ENCODE results near the gene TBCD.

Gene TBCD

DNA sequence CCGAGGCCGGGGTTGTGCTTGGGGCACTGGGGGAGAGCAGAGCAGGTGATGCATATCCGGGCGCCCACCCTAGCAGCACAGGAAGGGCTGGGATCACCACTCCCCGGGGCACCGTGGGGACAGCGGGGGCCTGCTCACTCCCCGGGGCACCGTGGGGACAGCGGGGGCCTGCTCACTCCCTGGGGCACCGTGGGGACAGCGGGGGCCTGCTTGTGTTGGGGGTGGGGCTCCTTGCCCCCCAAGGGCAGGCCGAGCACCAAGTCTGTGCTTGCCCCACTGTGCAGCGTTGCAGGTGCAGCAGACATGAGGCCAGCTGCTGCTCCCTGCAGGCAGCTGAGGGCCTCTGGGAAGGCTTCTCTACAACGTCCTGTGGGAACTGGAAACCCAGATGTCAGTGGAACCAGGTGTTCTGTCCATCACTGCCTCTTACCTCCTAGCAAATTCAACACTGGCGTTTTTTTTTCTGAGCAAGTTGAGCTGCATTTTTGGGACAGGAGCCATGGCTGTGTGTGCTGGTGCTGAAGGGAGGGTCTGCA is 112.9 kb downstream of the TBCD start:
- WGBS (ENCODE audit: insufficient coverage, insufficient read length), result no CpG with 5 or more reads among the region's 16 CpGs
- no peak for DNase-seq (ENCODE audit: low read depth, low spot score)
- H3K4me1 ChIP-seq (ENCODE audit: control insufficient read depth, insufficient read depth, low read length), result peaks cover 2% of the 10 kb centered on the region; the same call in 1 of the 2 replicates
- H3K27ac ChIP-seq (ENCODE audit: low read length), result no peak overlapping the region
- no peaks in the 10 kb centered on the region for H3K9me3 ChIP-seq (ENCODE audit: control insufficient read depth, insufficient read depth, low read length)
- H3K27me3 ChIP-seq (ENCODE audit: control insufficient read depth, insufficient read depth, low read length), result no peaks in the 10 kb centered on the region
- H3K36me3 ChIP-seq (ENCODE audit: control insufficient read depth, insufficient read depth, low read length), result peaks cover 2% of the 10 kb centered on the region; the same call in 1 of the 2 replicates
- no peak overlapping the region for H3K4me3 ChIP-seq (ENCODE audit: low read length)

DNA sequence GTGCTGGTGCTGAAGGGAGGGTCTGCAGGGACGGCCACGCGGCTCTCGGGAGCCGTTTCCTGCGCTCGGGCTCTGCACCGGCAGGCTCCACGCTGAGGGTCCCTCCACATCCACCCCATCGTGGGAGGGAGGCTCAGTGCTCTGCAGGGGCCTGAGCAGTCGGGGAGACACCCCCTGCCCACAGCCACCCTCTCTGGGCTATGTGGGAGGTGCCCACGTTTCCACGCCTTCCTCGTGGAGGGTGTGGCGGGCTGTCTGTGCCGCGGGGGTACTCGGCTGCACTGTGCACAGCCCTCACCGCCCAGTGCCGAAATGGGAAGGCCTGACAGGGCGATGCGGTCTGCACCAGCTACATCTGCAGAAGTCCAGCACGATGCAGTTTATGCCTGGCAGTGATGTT is 113.4 kb downstream of the TBCD start:
- H3K27ac ChIP-seq (ENCODE audit: low read length), result no peak overlapping the region
- no peaks in the 10 kb centered on the region; the same call in 1 of the 2 replicates for H3K4me1 ChIP-seq (ENCODE audit: control insufficient read depth, insufficient read depth, low read length)

DNA sequence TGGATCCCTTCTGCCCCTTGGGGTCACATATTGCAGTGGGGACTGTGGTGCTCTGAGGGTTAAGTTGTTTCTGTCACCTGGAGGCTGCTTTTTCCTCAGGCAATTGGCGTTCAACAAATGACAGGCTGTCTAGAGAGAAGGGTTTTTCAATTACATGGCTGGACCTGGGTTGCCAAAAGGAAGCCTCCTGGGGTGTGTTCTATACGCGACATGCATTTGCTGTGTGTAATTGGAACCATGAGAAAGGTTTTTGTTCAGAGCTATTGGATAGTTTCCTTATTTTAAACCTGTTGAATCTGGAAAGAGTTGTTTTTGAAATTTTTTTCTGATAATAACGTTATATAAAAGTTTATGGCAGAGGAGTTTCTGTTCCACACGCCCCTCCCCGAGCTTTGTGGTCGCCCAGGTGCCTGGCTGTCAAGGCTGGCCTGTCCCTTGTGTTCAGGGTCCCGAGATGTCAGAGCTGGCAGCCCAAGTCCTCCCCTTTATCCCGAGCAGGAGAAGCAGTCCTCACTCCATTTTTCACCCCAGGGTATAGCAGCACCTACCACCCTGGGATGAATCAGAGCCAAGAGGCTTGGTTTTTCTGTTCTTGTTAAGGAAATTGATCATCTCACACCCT is 114.0 kb downstream of the TBCD start:
- Histone ChIP-seq H3K4me1 (ENCODE audit: control insufficient read depth, insufficient read depth, low read length) (no peaks in the 10 kb centered on the region; the same call in 1 of the 2 replicates), H3K4me3 (ENCODE audit: low read length) (no peak overlapping the region), H3K9me3 (ENCODE audit: control insufficient read depth, insufficient read depth, low read length) (no peaks in the 10 kb centered on the region), H3K27me3 (ENCODE audit: control insufficient read depth, insufficient read depth, low read length) (no peaks in the 10 kb centered on the region), H3K27ac (ENCODE audit: low read length) (no peak overlapping the region), H3K36me3 (ENCODE audit: control insufficient read depth, insufficient read depth, low read length) (peaks cover 11% of the 10 kb centered on the region)
- no peak for DNase-seq (ENCODE audit: low read depth, low spot score)
- WGBS (ENCODE audit: insufficient coverage, insufficient read length), result no CpG with 5 or more reads among the region's 9 CpGs

More for the DNA sequence above, 113.4 kb downstream of the TBCD start:
- H3K27me3 ChIP-seq (ENCODE audit: control insufficient read depth, insufficient read depth, low read length), result no peaks in the 10 kb centered on the region
- no CpG with 5 or more reads among the region's 23 CpGs for WGBS (ENCODE audit: insufficient coverage, insufficient read length)
- peaks cover 5% of the 10 kb centered on the region; the same call in 1 of the 2 replicates for H3K36me3 ChIP-seq (ENCODE audit: control insufficient read depth, insufficient read depth, low read length)
- DNase-seq (ENCODE audit: low read depth, low spot score), result no peak
- no peak overlapping the region for H3K4me3 ChIP-seq (ENCODE audit: low read length)
- no peaks in the 10 kb centered on the region for H3K9me3 ChIP-seq (ENCODE audit: control insufficient read depth, insufficient read depth, low read length)

DNA sequence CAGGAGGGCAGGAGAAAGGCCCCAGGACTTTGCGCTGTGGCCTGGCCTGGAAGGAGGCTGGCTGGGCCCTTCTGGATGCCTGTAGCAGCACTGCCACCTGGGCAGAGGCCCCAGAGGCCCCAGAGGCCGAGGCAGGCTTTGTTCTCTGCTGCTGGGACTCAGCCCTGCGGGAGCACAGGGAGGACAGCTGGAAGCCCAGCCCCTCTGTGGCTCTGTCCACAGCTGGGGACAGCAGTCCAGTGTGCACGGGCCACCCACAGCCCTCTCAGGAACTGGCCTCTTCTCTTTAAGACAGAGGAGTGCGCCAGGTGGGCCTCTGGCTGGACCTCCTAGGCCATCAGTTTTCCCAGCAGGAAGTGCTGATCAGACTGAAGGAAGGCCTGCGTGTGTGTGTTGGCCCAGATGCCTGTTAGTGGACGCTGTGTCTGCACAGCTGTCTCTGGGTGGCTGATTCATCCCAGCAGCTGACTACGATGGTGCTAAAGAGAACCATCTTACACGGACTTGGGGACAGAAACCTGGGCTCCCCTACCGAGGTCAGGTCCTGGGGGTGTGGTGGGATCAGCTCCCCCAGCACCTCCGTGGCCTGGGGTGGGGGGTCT is 114.8 kb downstream of the TBCD start:
- Histone ChIP-seq H3K4me3 (ENCODE audit: low read length) (no peak overlapping the region), H3K4me1 (ENCODE audit: control insufficient read depth, insufficient read depth, low read length) (no peaks in the 10 kb centered on the region; the same call in 1 of the 2 replicates), H3K27ac (ENCODE audit: low read length) (no peak overlapping the region), H3K36me3 (ENCODE audit: control insufficient read depth, insufficient read depth, low read length) (peaks cover 12% of the 10 kb centered on the region), H3K9me3 (ENCODE audit: control insufficient read depth, insufficient read depth, low read length) (no peaks in the 10 kb centered on the region), H3K27me3 (ENCODE audit: control insufficient read depth, insufficient read depth, low read length) (no peaks in the 10 kb centered on the region)
- no CpG with 5 or more reads among the region's 11 CpGs for WGBS (ENCODE audit: insufficient coverage, insufficient read length)
- no peak for DNase-seq (ENCODE audit: low read depth, low spot score)

DNA sequence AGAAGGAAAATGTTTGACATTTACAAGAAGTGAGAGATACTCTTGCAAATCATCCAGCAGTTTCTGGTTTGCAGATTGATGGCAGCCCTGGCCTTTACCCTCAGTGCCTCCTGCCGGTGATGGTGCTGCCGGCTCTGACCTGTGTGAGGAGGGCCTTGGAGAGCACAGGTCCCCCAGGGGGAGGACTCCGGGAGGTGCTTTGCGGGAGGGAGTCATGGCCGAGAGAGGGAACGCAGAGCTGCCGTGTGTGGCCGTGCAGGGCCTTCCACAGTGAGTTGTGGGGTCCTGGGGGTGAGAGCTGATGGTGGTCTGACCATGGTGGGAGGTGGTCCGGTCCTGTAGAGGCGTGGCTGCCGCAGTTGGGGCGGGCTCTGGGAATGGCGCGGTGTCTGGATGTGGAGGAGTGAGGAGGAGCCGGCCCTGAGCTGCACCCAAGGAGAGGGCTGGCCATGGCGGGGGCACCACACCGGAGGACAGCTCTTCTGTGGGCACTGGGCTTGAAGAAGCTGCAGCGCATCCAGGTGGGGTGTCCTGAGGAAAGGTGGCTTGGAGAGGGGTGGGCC is 116.0 kb downstream of the TBCD start:
- Histone ChIP-seq H3K27ac (ENCODE audit: low read length) (no peak overlapping the region), H3K36me3 (ENCODE audit: control insufficient read depth, insufficient read depth, low read length) (peaks cover 14% of the 10 kb centered on the region)
- no CpG with 5 or more reads among the region's 18 CpGs for WGBS (ENCODE audit: insufficient coverage, insufficient read length)

DNA sequence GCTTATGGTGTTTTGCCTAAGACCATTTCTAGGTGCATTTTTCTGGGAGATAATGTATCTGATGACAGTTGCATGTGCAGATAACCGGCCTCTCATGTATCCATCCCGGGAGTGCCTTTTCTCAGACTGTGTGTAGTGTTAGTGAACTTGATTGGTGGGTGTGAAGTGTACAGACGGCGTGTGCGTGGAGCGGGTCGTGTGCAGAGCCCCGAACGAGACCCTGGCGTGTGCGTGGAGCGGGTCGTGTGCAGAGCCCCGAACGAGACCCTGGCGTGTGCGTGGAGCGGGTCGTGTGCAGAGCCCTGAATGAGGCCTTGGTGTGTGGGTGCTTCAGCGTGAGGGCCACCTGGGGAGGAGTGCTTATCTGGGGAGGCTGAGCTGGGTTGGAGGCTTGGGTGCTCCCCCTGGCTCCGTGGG is 116.9 kb downstream of the TBCD start:
- Histone ChIP-seq H3K27me3 (ENCODE audit: control insufficient read depth, insufficient read depth, low read length) (no peaks in the 10 kb centered on the region), H3K27ac (ENCODE audit: low read length) (no peak overlapping the region), H3K36me3 (ENCODE audit: control insufficient read depth, insufficient read depth, low read length) (peaks cover 17% of the 10 kb centered on the region), H3K4me3 (ENCODE audit: low read length) (no peak overlapping the region), H3K9me3 (ENCODE audit: control insufficient read depth, insufficient read depth, low read length) (no peaks in the 10 kb centered on the region), H3K4me1 (ENCODE audit: control insufficient read depth, insufficient read depth, low read length) (no peaks in the 10 kb centered on the region)
- WGBS (ENCODE audit: insufficient coverage, insufficient read length), result 100% methylated on average over 4 of the region's 21 CpGs
- no peak for DNase-seq (ENCODE audit: low read depth, low spot score)

More for the DNA sequence above, 116.0 kb downstream of the TBCD start:
- no peak for DNase-seq (ENCODE audit: low read depth, low spot score)
- H3K4me1 ChIP-seq (ENCODE audit: control insufficient read depth, insufficient read depth, low read length), result no peaks in the 10 kb centered on the region
- no peaks in the 10 kb centered on the region for H3K9me3 ChIP-seq (ENCODE audit: control insufficient read depth, insufficient read depth, low read length)
- H3K4me3 ChIP-seq (ENCODE audit: low read length), result no peak overlapping the region
- H3K27me3 ChIP-seq (ENCODE audit: control insufficient read depth, insufficient read depth, low read length), result no peaks in the 10 kb centered on the region

DNA sequence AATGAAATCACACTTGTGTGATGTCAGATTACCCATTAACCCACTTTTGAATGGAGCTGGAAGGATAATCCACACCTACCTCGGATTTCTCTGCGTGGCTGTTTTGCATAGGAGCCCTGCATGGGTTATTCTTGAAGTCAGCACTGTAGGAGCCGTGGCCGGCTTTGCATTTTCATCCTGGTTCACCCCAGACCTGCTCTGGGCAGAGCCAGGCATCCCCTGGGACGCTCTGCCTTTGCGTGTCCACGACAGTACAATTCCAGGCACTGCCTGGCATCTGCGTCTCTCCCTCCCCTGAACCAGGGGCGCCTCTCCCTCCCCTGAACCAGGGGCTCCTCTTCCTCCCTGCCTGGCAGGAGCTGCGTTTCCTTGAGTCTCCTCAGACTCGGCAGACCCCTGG is 117.7 kb downstream of the TBCD start:
- Histone ChIP-seq H3K4me1 (ENCODE audit: control insufficient read depth, insufficient read depth, low read length) (no peaks in the 10 kb centered on the region), H3K4me3 (ENCODE audit: low read length) (no peak overlapping the region), H3K27me3 (ENCODE audit: control insufficient read depth, insufficient read depth, low read length) (no peaks in the 10 kb centered on the region), H3K36me3 (ENCODE audit: control insufficient read depth, insufficient read depth, low read length) (peaks cover 17% of the 10 kb centered on the region), H3K9me3 (ENCODE audit: control insufficient read depth, insufficient read depth, low read length) (no peaks in the 10 kb centered on the region), H3K27ac (ENCODE audit: low read length) (no peak overlapping the region)
- DNase-seq (ENCODE audit: low read depth, low spot score), result no peak
- no CpG with 5 or more reads among the region's 11 CpGs for WGBS (ENCODE audit: insufficient coverage, insufficient read length)

DNA sequence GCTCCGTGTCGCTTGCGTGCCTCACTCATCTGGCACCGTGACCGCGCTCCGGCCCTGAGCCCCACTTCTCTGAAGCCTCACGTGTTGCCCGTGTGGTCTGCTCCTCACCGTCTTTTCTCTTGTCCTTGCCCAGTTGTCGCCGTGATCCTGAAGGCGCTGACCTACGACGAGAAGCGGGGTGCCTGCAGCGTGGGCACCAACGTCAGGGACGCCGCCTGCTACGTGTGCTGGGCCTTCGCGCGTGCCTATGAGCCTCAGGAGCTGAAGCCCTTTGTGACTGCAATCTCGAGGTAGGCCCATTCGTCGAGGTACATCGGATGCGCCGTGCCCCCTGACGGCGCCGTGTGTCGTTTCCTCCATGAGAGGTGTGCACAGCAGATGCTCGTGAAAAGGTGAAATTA is 118.2 kb downstream of the TBCD start:
- Histone ChIP-seq H3K4me3 (ENCODE audit: low read length) (no peak overlapping the region), H3K36me3 (ENCODE audit: control insufficient read depth, insufficient read depth, low read length) (peaks cover 16% of the 10 kb centered on the region), H3K4me1 (ENCODE audit: control insufficient read depth, insufficient read depth, low read length) (no peaks in the 10 kb centered on the region), H3K27me3 (ENCODE audit: control insufficient read depth, insufficient read depth, low read length) (no peaks in the 10 kb centered on the region), H3K27ac (ENCODE audit: low read length) (no peak overlapping the region), H3K9me3 (ENCODE audit: control insufficient read depth, insufficient read depth, low read length) (no peaks in the 10 kb centered on the region)
- no CpG with 5 or more reads among the region's 35 CpGs for WGBS (ENCODE audit: insufficient coverage, insufficient read length)
- DNase-seq (ENCODE audit: low read depth, low spot score), result no peak

DNA sequence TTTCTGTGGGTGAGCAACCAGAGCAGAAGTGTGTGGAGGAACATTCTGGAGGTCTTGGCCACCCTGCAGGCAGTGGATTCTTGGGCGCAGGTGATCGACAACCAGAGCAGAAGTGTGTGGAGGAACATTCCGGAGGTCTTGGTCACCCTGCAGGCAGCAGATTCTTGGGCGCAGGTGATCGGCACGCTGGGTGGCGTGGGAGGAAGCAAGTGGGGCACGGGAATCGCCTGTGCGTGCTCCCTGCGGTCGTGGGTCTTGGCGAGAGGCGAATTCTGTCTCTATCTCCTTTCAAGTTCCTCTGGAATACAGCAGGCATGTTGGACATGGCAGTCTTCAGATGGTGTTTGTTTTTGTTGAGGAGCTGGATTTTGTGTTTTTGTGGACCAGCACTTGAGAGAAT is 118.7 kb downstream of the TBCD start:
- no peak overlapping the region for H3K27ac ChIP-seq (ENCODE audit: low read length)
- 0 out of 2 replicates have a peak, but pooled peaks cover 3% of the 10 kb centered on the region for H3K4me1 ChIP-seq (ENCODE audit: control insufficient read depth, insufficient read depth, low read length)
- no peaks in the 10 kb centered on the region for H3K27me3 ChIP-seq (ENCODE audit: control insufficient read depth, insufficient read depth, low read length)
- WGBS (ENCODE audit: insufficient coverage, insufficient read length), result no CpG with 5 or more reads among the region's 14 CpGs
- peaks cover 15% of the 10 kb centered on the region for H3K36me3 ChIP-seq (ENCODE audit: control insufficient read depth, insufficient read depth, low read length)
- H3K9me3 ChIP-seq (ENCODE audit: control insufficient read depth, insufficient read depth, low read length), result no peaks in the 10 kb centered on the region
- no peak for DNase-seq (ENCODE audit: low read depth, low spot score)
- H3K4me3 ChIP-seq (ENCODE audit: low read length), result no peak overlapping the region

DNA sequence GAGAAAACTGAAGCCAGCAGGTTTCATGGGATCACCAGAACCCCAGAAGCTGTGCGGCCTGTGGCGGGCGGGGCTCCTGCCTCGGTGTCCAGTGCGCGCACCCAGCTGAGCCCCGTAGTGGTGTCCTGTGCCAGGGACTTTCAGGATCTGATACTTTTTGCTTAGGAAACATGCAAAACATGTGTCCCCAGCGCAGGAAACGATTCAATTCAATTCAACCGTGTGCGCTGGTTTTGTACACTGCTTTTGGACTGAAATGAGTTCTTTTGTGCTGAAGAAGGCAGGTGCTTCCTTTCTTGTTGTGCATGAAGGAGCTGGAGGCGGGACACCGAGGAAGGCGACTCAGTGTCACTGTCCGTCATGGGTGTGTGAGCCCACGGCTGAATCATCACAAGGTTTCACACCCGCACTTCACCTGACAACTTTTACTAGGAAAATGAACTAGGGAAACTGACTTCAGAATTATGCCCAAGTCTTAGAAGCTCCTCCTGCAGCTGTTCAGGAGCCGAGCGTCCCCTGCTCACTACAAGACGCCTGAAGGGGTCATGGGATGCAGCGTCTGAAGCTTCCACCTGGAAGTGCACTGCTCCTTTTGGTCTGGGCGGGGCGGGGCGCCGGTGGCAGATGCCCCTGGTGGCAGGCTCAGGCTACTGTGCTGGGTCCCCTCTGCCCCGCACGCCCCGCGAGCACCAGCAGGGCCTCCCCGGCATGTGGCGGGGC is 119.4 kb downstream of the TBCD start:
- Histone ChIP-seq H3K4me3 (ENCODE audit: low read length) (no peak overlapping the region), H3K36me3 (ENCODE audit: control insufficient read depth, insufficient read depth, low read length) (peaks cover 15% of the 10 kb centered on the region), H3K4me1 (ENCODE audit: control insufficient read depth, insufficient read depth, low read length) (0 out of 2 replicates have a peak, but pooled peaks cover 3% of the 10 kb centered on the region), H3K27ac (ENCODE audit: low read length) (no peak overlapping the region), H3K9me3 (ENCODE audit: control insufficient read depth, insufficient read depth, low read length) (no peaks in the 10 kb centered on the region), H3K27me3 (ENCODE audit: control insufficient read depth, insufficient read depth, low read length) (no peaks in the 10 kb centered on the region)
- no peak for DNase-seq (ENCODE audit: low read depth, low spot score)
- WGBS (ENCODE audit: insufficient coverage, insufficient read length), result no CpG with 5 or more reads among the region's 31 CpGs

All from iPS DF 6.9 (cell line).